UCSD-AML1 (cell line): Measurements from ENCODE around the gene AFP.

Source experiments
- DNase-seq: peaks from one replicate; lab custom pipeline; 2025; ENCODE audit not compliant: unreplicated experiment; lab: John Stamatoyannopoulos, UW

AFP gene

GRCh38 chr4:73413294-73413755, 22.7 kb upstream of the AFP start:
- no peak for DNase-seq

GRCh38 chr4:73414936-73415271, 21.1 kb upstream of the AFP start:
- DNase-seq, result no peak

GRCh38 chr4:73415807-73416238, 20.2 kb upstream of the AFP start:
- no peak for DNase-seq

DNA sequence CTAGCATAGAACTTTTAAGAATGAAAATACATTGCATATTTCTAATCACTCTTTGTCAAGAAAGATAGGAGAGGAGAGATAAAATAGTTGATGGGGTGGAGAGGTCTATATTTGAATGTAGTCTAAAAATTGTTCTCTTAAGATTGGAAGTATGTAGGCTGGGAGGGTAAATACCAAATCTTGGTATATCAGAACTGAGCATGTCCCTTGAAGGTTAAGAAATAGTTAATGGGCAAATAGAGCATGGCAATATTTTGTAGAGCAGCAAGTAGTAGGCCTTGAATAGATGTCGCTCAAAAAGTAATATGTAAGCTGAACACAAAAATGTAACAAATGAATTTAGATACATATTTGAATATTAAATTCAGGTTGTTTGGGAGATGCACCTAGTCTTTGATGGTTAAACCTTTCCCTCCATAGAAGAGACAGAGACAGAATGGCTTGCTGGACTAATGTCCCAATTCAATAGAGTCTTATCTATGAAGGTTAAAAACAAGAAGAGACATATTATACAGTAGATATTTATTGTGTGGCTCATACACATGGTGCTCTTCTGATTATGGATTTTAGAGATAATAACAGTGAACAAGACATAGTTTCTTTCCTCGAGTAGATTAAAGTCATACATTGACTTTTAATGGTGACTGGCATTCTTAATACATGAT, 19.5 kb upstream of the AFP start:
- DNase-seq, result no peak

GRCh38 chr4:73417342-73417741, 18.7 kb upstream of the AFP start:
- no peak for DNase-seq

GRCh38 chr4:73417973-73418372, 18.0 kb upstream of the AFP start:
- no peak for DNase-seq

GRCh38 chr4:73418677-73419076, 17.3 kb upstream of the AFP start:
- no peak for DNase-seq

- DNase-seq, result no peak
Observed at GRCh38 chr4:73419106-73420038, 16.6 kb upstream of the AFP start.

- DNase-seq, result no peak
Observed at GRCh38 chr4:73420615-73421014, 15.4 kb upstream of the AFP start.

GRCh38 chr4:73421708-73422457, 14.1 kb upstream of the AFP start:
- no peak for DNase-seq

GRCh38 chr4:73422458-73422752, 13.6 kb upstream of the AFP start:
- no peak for DNase-seq

DNA sequence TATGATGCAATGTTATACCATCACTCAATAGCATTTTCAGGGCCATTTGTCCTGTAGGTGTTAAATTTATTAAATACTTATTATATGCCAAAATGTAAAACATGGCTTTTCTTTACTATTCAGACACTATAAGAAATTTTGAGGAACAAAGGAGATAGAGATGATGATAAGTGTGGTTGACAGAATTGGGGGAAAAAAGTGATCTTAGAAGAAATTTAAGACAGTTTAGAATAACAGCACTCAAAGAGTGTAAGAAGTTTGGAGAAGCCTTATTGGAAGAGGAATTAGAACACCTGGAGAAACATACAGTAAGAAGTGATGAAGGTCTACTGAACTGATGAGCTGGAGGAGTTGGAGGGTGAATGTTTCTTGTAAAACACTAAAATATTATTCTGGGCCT, 12.8 kb upstream of the AFP start:
- DNase-seq, result no peak

DNA sequence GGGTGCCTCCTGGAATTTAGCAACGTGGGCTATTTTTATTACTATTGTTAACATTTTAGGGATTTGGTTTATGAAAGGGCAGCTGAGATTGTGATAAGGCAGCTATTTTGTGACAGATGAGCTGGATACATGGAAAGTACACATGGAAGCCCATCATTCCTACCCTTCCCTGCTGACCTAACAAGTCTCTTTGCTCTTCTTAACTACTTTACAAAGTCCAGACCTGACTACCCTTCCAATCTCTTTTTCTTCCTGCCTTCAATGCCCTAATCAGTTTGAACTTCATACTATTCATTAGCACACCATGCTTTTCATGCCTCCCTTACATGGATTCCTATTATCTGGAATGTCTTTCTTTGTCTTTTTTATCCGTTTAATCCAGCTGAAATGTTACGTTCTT, 9.4 kb upstream of the AFP start:
- DNase-seq, result no peak

GRCh38 chr4:73429118-73429517, 6.9 kb upstream of the AFP start:
- DNase-seq, result no peak

DNA sequence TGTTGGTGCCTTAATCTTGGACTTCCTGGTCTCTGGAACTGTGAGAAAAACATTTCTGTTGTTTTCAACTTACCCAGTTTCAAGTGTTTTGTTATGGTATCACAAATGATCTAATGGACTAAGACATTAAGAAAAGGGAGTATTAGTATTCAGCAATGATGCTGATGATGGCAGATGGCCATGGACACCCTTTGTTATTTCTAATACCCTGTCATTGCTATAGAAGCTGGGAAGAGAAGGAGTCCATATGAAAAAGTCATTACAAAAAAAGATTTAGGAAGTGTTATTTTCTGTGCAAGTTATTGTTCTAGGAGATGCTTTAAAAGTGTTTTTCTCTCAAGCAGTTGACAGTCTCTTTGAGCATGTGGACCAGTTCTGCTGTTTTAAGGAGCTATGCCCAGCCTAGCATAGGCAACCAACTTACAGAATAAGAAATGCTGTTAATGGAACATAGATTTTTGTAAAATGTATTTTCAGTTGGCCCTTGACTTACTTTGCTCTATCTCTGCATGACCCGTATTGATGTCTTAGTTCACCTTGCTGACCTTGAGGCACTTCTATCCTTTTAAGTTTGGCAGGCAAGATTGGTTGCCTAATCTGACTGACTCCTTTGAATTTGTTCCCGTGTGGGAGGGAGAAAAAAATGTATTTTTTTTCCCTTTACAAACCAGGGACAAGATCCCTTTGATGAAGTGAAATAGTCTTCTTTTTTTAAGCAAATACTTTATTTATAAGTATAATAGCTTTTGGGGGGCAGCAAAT, 6.0 kb upstream of the AFP start:
- no peak for DNase-seq

GRCh38 chr4:73431813-73432168, 4.2 kb upstream of the AFP start:
- DNase-seq, result no peak

DNA sequence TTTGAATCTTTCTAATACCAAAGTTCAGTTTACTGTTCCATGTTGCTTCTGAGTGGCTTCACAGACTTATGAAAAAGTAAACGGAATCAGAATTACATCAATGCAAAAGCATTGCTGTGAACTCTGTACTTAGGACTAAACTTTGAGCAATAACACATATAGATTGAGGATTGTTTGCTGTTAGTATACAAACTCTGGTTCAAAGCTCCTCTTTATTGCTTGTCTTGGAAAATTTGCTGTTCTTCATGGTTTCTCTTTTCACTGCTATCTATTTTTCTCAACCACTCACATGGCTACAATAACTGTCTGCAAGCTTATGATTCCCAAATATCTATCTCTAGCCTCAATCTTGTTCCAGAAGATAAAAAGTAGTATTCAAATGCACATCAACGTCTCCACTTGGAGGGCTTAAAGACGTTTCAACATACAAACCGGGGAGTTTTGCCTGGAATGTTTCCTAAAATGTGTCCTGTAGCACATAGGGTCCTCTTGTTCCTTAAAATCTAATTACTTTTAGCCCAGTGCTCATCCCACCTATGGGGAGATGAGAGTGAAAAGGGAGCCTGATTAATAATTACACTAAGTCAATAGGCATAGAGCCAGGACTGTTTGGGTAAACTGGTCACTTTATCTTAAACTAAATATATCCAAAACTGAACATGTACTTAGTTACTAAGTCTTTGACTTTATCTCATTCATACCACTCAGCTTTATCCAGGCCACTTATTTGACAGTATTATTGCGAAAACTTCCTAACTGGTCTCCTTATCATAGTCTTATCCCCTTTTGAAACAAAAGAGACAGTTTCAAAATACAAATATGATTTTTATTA, 3.6 kb upstream of the AFP start:
- DNase-seq, result no peak

DNA sequence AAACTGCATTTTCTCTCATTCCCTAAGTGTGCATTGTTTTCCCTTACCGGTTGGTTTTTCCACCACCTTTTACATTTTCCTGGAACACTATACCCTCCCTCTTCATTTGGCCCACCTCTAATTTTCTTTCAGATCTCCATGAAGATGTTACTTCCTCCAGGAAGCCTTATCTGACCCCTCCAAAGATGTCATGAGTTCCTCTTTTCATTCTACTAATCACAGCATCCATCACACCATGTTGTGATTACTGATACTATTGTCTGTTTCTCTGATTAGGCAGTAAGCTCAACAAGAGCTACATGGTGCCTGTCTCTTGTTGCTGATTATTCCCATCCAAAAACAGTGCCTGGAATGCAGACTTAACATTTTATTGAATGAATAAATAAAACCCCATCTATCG, 2.9 kb upstream of the AFP start:
- DNase-seq, result no peak

DNA sequence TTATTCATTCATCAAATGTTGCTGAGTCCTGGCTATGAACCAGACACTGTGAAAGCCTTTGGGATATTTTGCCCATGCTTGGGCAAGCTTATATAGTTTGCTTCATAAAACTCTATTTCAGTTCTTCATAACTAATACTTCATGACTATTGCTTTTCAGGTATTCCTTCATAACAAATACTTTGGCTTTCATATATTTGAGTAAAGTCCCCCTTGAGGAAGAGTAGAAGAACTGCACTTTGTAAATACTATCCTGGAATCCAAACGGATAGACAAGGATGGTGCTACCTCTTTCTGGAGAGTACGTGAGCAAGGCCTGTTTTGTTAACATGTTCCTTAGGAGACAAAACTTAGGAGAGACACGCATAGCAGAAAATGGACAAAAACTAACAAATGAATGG, 1.7 kb upstream of the AFP start:
- DNase-seq, result no peak
